Caco-2 (cell line): ENCODE results near the gene C7orf33. TPM values are rescaled to one million over a fixed set of nuclear protein-coding genes. Genes with fewer than 3 reads are reported as not detected.

Experiments
- BruUV-seq: library from RNA; stranded (reverse); fragments of 400-500 nt; replicated peaks from 2 replicates; lab custom pipeline; 2021; lab: Mats Ljungman, UMichigan
- CTCF ChIA-PET: fragments of 300-600 bp; sonication (Branson Sonifier 250); formaldehyde crosslinking; loops from one replicate; lab custom pipeline; 2022; ENCODE audit warnings: antibody characterized with exemption; lab: Charles Lee
- POLR2A ChIA-PET: fragments of 300-600 bp; sonication (Branson Sonifier 250); formaldehyde crosslinking; loops from one replicate; lab custom pipeline; 2022; ENCODE audit warnings: antibody characterized with exemption; lab: Charles Lee
- DNase-seq, 2 experiments: peaks; one replicate each; pipeline versions ENCODE4 v3.0.0 to v3.0.0-alpha.2; 2020 to 2022
- H3K27me3 ChIP-seq: replicated peaks from 2 replicates; pipeline ENCODE4 v1.6.0; 2011; ENCODE audit warnings: low read length; ENCODE audit not compliant: control insufficient read depth, insufficient read depth
- H3K36me3 ChIP-seq: 2 replicates; pipeline ENCODE4 v1.5.1; 2011; ENCODE audit warnings: low read length; ENCODE audit not compliant: control insufficient read depth, insufficient read depth
- H3K4me1 ChIP-seq: fragments of 250-450 bp; sonication (Bioruptor Pico); 2 replicates; pipeline ENCODE4 v1.5.1; 2020; ENCODE audit warnings: mild to moderate bottlenecking
- H3K4me3 ChIP-seq: 2 replicates; pipeline ENCODE4 v1.5.1; 2011; ENCODE audit warnings: low read depth, mild to moderate bottlenecking, control low read depth, low read length
- H3K9me3 ChIP-seq: fragments of 250-450 bp; sonication (Bioruptor Pico); 2 replicates; pipeline ENCODE4 v1.5.1; 2020; ENCODE audit warnings: mild to moderate bottlenecking, moderate library complexity
- H3K27ac Mint-ChIP-seq: one replicate; pipeline ENCODE4 v1.8.0; 2022; ENCODE audit warnings: mixed read lengths; ENCODE audit not compliant: unreplicated experiment
- H3K27me3 Mint-ChIP-seq: one replicate; pipeline ENCODE4 v1.8.0; 2022; ENCODE audit warnings: mixed read lengths; ENCODE audit not compliant: insufficient read depth, unreplicated experiment
- H3K36me3 Mint-ChIP-seq: one replicate; pipeline ENCODE4 v1.8.0; 2022; ENCODE audit warnings: mild to moderate bottlenecking, mixed read lengths; ENCODE audit not compliant: insufficient read depth, unreplicated experiment
- H3K4me1 Mint-ChIP-seq: one replicate; pipeline ENCODE4 v1.8.0; 2022; ENCODE audit warnings: low read depth, mixed read lengths; ENCODE audit not compliant: unreplicated experiment
- H3K4me3 Mint-ChIP-seq: one replicate; pipeline ENCODE4 v1.8.0; 2022; ENCODE audit warnings: mild to moderate bottlenecking, moderate library complexity, mixed read lengths; ENCODE audit not compliant: unreplicated experiment
- H3K9me3 Mint-ChIP-seq: one replicate; pipeline ENCODE4 v1.8.0; 2022; ENCODE audit warnings: mixed read lengths; ENCODE audit not compliant: unreplicated experiment
- CTCF ChIP-seq, 2 experiments: fragments of 200-600 bp in 1 of 2; IDR thresholded peaks; 1 replicate in 1 of 2; 2 replicates in 1 of 2; pipeline versions ENCODE4 v1.5.1 to v1.8.0; 2011 to 2022; ENCODE audit warnings: antibody characterized with exemption in 1 of 2, control low read depth in 1 of 2, inconsistent platforms in 1 of 2, low read depth in 1 of 2, low read length in 1 of 2, mild to moderate bottlenecking in 1 of 2, moderate library complexity in 1 of 2; ENCODE audit not compliant: insufficient read depth in 1 of 2, severe bottlenecking in 1 of 2, unreplicated experiment in 1 of 2
- intact Hi-C: fragments of 100-400 bp; cut with micrococcal nuclease; formaldehyde crosslinking; loops from one replicate; pipeline ENCODE4 v1.10.0; 2022; ENCODE audit not compliant: unreplicated experiment
- total RNA-seq: library from RNA; stranded (reverse); gene quantifications from 2 replicates; pipeline ENCODE4 v1.2.3, GENCODE V29; 2022

C7orf33 gene
- total RNA-seq, 1 experiment from 2014 or later, result 0.23 TPM

- Histone ChIP-seq H3K9me3 (no peaks in the 10 kb centered on the region), H3K27me3 (no peaks in the 10 kb centered on the region), H3K4me1 (no peaks in the 10 kb centered on the region), H3K36me3 (no peaks in the 10 kb centered on the region), H3K4me3 (no peak overlapping the region)
- DNase-seq, result no peak
- no TSS peak for BruUV-seq
- no peaks in the 10 kb centered on the region for H3K36me3 Mint-ChIP-seq
- intact Hi-C loops, result no loop called here
- CTCF ChIA-PET, result no interaction called here
- POLR2A ChIA-PET, result no interaction called here
- no peak overlapping the region for H3K27ac Mint-ChIP-seq
- no peaks in the 10 kb centered on the region for H3K9me3 Mint-ChIP-seq
- no peak overlapping the region for H3K4me3 Mint-ChIP-seq
- H3K27me3 Mint-ChIP-seq, result no peaks in the 10 kb centered on the region
- TF ChIP-seq CTCF (IDR thresholded peaks at IDR 0.05; ENCODE audit: insufficient read depth in 1 of 2, low read depth in 1 of 2, low read length in 1 of 2, severe bottlenecking in 1 of 2, unreplicated experiment in 1 of 2), result no peak
- H3K4me1 Mint-ChIP-seq, result no peaks in the 10 kb centered on the region
These were observed 67.4 kb downstream of the C7orf33 start for GRCh38 chr7:148657929-148658328.

GRCh38 chr7:148661471-148661870, 70.9 kb downstream of the C7orf33 start:
- Histone ChIP-seq H3K27me3 (no peaks in the 10 kb centered on the region), H3K4me1 (no peaks in the 10 kb centered on the region), H3K9me3 (no peaks in the 10 kb centered on the region), H3K4me3 (no peak overlapping the region), H3K36me3 (no peaks in the 10 kb centered on the region)
- POLR2A ChIA-PET, result no interaction called here
- DNase-seq, result no peak
- H3K4me1 Mint-ChIP-seq, result no peaks in the 10 kb centered on the region
- H3K4me3 Mint-ChIP-seq, result no peak overlapping the region
- no peaks in the 10 kb centered on the region for H3K9me3 Mint-ChIP-seq
- no TSS peak for BruUV-seq
- H3K36me3 Mint-ChIP-seq, result no peaks in the 10 kb centered on the region
- TF ChIP-seq CTCF (IDR thresholded peaks at IDR 0.05; ENCODE audit: insufficient read depth in 1 of 2, low read depth in 1 of 2, low read length in 1 of 2, severe bottlenecking in 1 of 2, unreplicated experiment in 1 of 2), result no peak
- no peak overlapping the region for H3K27ac Mint-ChIP-seq
- no peaks in the 10 kb centered on the region for H3K27me3 Mint-ChIP-seq
- CTCF ChIA-PET, result no interaction called here
- intact Hi-C loops, result no loop called here

GRCh38 chr7:148662646-148663045, 72.1 kb downstream of the C7orf33 start:
- no peak overlapping the region for H3K4me3 Mint-ChIP-seq
- BruUV-seq, result no TSS peak

More at GRCh38 chr7:148662646-148663045, 72.1 kb downstream of the C7orf33 start:
- ChIA-PET POLR2A (no interaction called here), CTCF (no interaction called here)
- no peaks in the 10 kb centered on the region for H3K4me1 ChIP-seq
- intact Hi-C loops, result no loop called here
- TF ChIP-seq CTCF (IDR thresholded peaks at IDR 0.05; ENCODE audit: insufficient read depth in 1 of 2, low read depth in 1 of 2, low read length in 1 of 2, severe bottlenecking in 1 of 2, unreplicated experiment in 1 of 2), result no peak
- no peaks in the 10 kb centered on the region for H3K36me3 ChIP-seq
- no peak for DNase-seq
- H3K36me3 Mint-ChIP-seq, result no peaks in the 10 kb centered on the region
- no peaks in the 10 kb centered on the region for H3K27me3 ChIP-seq
- no peaks in the 10 kb centered on the region for H3K9me3 ChIP-seq
- H3K4me1 Mint-ChIP-seq, result no peaks in the 10 kb centered on the region
- no peak overlapping the region for H3K27ac Mint-ChIP-seq
- H3K27me3 Mint-ChIP-seq, result no peaks in the 10 kb centered on the region
- H3K9me3 Mint-ChIP-seq, result no peaks in the 10 kb centered on the region
- H3K4me3 ChIP-seq, result no peak overlapping the region
